Small intestine (tissue), 7 donors: ENCODE data around the gene DEK. TPM values are rescaled to one million over a fixed set of nuclear protein-coding genes. Genes with fewer than 3 reads are reported as not detected.

Experiments
- DNase-seq, 2 donors: peaks; one replicate each; pipeline versions ENCODE4 v3.0.0 to v3.0.0-alpha.2; 2013
- FAIRE-seq: peaks from 2 replicates; lab custom pipeline; 2012; peaks lifted over from hg19 to GRCh38; lab: Jason Lieb, UNC
- H3K27ac ChIP-seq, 3 donors: one replicate each; pipeline ENCODE4 v1.5.1; 2013; ENCODE audit warnings: low read length in 2 of 3, mild to moderate bottlenecking in 2 of 3, control low read depth in 1 of 3, inconsistent platforms in 1 of 3, low read depth in 1 of 3, moderate library complexity in 1 of 3
- H3K27me3 ChIP-seq, 3 donors: one replicate each; pipeline ENCODE4 v1.6.1; 2013; ENCODE audit warnings: low read length in 3 of 3, inconsistent platforms in 1 of 3; ENCODE audit not compliant: control insufficient read depth in 3 of 3, insufficient read depth in 3 of 3
- H3K36me3 ChIP-seq, 3 donors: one replicate each; pipeline ENCODE4 v1.6.1; 2013; ENCODE audit warnings: low read length in 3 of 3, inconsistent platforms in 1 of 3, low read depth in 1 of 3, mild to moderate bottlenecking in 1 of 3, moderate library complexity in 1 of 3; ENCODE audit not compliant: control insufficient read depth in 3 of 3, insufficient read depth in 2 of 3
- H3K4me1 ChIP-seq, 3 donors: one replicate each; pipeline ENCODE4 v1.6.1; 2013; ENCODE audit warnings: low read length in 2 of 3, inconsistent platforms in 1 of 3, low read depth in 1 of 3, mild to moderate bottlenecking in 1 of 3, moderate library complexity in 1 of 3; ENCODE audit not compliant: control insufficient read depth in 3 of 3, insufficient read depth in 2 of 3
- H3K4me3 ChIP-seq, 3 donors: one replicate each; pipeline ENCODE4 v1.5.1; 2013; ENCODE audit warnings: low read length in 3 of 3, control low read depth in 1 of 3, inconsistent platforms in 1 of 3, low read depth in 1 of 3, mild to moderate bottlenecking in 1 of 3, moderate library complexity in 1 of 3
- H3K9me3 ChIP-seq, 2 donors: one replicate each; pipeline ENCODE4 v1.6.1; 2013; ENCODE audit warnings: low read depth in 1 of 2, low read length in 1 of 2; ENCODE audit not compliant: control insufficient read depth in 2 of 2, insufficient read depth in 1 of 2
- WGBS, 3 donors: extraction: QIAGEN DNeasy Blood & Tissue Kit; methylation state at CpG; one replicate each; pipeline ENCODE4 v1.1.7; 2013; 5-methylcytosine and 5-hydroxymethylcytosine counted together
- polyA plus RNA-seq, 4 donors: library from polyadenylated mRNA; stranded (reverse) in 3 of 4; unstranded in 1 of 4; fragments of 200-250 nt in 3 of 4; fragments of 120-200 nt in 1 of 4; gene quantifications; one replicate each; pipeline versions ENCODE4 v1.2.1 to v1.2.3, GENCODE V29; 2013
- donor health status: healthy with polysubstance abuse.
- donor health status: control.
- donor health status: control.
- donor health status: Bipolar disorder and iron deficiency.
- donor health status: healthy.

The DEK gene
- polyA plus RNA-seq, 4 donors, result 55.7 to 113 (median 69.2) TPM

DNA sequence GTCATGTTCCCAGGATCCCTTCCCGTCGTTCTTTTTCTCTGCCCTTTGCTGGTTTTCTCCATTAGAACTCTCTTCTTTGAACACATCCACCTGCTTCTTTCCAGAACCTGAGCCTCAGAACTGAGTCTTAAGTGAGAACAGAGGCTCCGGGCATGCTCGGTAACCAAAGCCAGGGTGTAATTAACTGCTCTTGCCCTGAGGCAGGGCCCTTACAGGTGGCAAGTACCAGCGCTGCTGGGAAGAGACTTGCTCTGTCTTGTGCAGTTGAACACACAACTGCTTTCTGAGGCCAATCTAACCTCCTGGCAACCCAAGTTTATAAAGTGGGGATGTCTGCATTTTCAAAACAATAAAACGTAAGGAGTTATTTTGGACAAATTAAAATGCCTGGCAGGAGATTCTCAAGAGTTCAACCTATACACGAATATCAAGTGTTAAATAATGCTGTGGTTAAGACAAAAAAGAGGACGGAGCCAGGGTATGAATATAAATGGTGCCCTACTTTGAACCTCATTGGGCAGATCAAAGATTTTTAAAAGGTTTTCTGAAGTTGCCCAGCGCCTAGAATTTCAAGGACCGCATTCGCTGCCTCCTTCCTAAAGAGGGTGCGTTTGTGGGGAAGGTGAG, 12.4 kb upstream of the DEK start:
- Histone ChIP-seq H3K27ac (no peak overlapping the region), H3K4me3 (peak overlapping the region; percentile 10 to 52 (median 12)), H3K4me1 (peaks cover 0 to 4% (median 0%) of the 10 kb centered on the region in 3 donors), H3K9me3 (no peaks in the 10 kb centered on the region), H3K27me3 (peaks cover 0 to 27% (median 14%) of the 10 kb centered on the region in 3 donors), H3K36me3 (no peaks in the 10 kb centered on the region)
- WGBS, 3 donors, result 22 to 23% (median 22%) methylated on average over 12 of the region's 12 CpGs
- no peak for FAIRE-seq
- no peak for DNase-seq

DNA sequence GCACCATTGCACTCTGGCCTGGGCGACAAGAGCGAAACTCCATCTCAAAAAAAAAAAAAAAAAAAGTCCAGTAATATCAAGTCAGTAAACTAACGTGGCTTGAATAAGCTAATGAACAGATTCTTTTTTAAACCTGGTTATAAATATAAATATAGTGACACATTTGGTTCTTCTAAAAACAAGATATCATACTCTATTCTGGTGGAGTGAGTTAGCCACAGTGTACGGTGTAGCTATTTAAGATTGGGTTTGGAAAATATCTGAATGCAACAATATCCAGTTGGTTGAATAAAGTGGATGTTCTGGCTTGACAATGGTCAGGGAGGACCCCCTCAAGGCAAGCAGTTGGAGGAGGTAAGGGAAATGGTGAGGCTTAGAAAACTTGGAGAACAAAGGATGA, 5.9 kb upstream of the DEK start:
- 81 to 94% (median 92%) methylated on average over 4 of the region's 4 CpGs for WGBS, 3 donors
- H3K36me3 ChIP-seq, result no peaks in the 10 kb centered on the region
- H3K27ac ChIP-seq, result no peak overlapping the region
- no peak for DNase-seq
- no peak for FAIRE-seq
- peaks cover 0 to 4% (median 0%) of the 10 kb centered on the region in 3 donors for H3K4me1 ChIP-seq
- H3K27me3 ChIP-seq, result peaks cover 0 to 1% (median 0%) of the 10 kb centered on the region in 3 donors
- H3K9me3 ChIP-seq, result peaks cover 0 to 9% of the 10 kb centered on the region in 2 donors
- H3K4me3 ChIP-seq, result no peak overlapping the region

DNA sequence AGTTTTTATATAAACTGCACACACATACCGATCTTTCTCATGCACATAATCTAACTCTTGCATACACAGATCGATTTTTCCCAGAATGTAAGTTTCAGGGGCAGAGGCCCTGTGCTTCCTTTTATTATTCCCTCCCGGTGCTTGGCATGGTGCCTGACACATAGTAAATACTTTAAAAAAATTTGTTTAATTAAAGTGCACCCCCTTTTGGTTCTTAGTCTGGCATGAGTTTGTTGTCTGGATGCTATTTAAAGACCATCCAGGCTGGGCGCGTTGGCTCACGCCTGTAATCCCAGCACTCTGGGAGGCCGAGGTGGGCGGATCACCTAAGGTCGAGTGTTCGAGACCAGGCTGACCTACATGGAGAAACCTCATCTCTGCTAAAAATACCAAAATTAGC, 5.4 kb upstream of the DEK start:
- no peaks in the 10 kb centered on the region for H3K27me3 ChIP-seq
- no peak for FAIRE-seq
- 42 to 53% (median 51%) methylated on average over 10 of the region's 10 CpGs for WGBS, 3 donors
- H3K4me1 ChIP-seq, result peaks cover 0 to 4% (median 0%) of the 10 kb centered on the region in 3 donors
- no peak overlapping the region for H3K27ac ChIP-seq
- DNase-seq, result no peak
- peaks cover 0 to 9% of the 10 kb centered on the region in 2 donors for H3K9me3 ChIP-seq
- H3K4me3 ChIP-seq, result no peak overlapping the region
- no peaks in the 10 kb centered on the region for H3K36me3 ChIP-seq

DNA sequence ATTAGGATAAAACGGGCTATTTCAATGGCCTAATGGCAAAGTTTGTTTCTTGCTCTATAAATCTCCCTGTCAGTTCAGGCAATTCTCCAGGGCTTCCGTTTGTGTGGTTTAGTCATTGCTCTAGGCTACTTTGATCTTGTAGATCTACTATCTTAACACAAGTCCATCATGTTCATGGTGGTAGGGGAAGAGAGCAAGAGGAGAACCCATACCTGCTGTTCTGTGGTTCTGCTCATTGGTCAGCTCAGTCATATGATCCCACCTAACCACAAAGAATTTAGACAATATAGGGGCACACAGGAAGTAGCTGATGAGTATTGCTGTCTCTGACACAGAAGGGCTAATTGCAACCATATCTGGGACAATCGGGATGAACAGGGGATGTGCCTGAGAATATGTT, 4.9 kb upstream of the DEK start:
- Histone ChIP-seq H3K27me3 (no peaks in the 10 kb centered on the region), H3K4me1 (peaks cover 0 to 4% (median 0%) of the 10 kb centered on the region in 3 donors), H3K4me3 (no peak overlapping the region), H3K27ac (no peak overlapping the region), H3K36me3 (no peaks in the 10 kb centered on the region), H3K9me3 (peaks cover 0 to 9% of the 10 kb centered on the region in 2 donors)
- FAIRE-seq, result no peak
- 8 to 22% (median 19%) methylated on average over 3 of the region's 3 CpGs for WGBS, 3 donors
- peak; percentile 14 to 55 for DNase-seq

DNA sequence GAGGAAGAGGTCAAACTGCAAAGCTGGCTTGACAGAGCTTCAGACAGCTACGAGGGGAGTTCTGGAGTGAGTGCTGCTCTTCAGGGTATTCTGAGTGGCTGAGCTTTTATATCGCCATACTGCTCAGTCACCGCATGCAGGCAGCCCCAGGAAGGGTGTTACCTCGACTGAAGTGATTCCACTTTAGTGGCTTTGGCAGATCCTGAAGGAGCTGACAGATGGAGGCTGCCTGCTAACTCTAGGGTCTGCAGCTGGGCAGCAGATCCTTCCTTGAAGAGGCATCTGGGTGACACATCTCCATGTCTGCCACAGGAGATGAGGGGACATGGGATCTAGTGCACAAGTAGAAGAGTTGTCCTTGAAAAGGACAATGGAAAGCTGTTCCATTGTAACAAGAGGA, 3.7 kb upstream of the DEK start:
- Histone ChIP-seq H3K27me3 (no peaks in the 10 kb centered on the region), H3K36me3 (no peaks in the 10 kb centered on the region), H3K4me3 (no peak overlapping the region), H3K4me1 (peaks cover 0 to 4% (median 0%) of the 10 kb centered on the region in 3 donors), H3K27ac (no peak overlapping the region), H3K9me3 (peaks cover 0 to 9% of the 10 kb centered on the region in 2 donors)
- WGBS, 3 donors, result 75 to 97% (median 93%) methylated on average over 4 of the region's 4 CpGs
- DNase-seq, result no peak
- FAIRE-seq, result no peak

DNA sequence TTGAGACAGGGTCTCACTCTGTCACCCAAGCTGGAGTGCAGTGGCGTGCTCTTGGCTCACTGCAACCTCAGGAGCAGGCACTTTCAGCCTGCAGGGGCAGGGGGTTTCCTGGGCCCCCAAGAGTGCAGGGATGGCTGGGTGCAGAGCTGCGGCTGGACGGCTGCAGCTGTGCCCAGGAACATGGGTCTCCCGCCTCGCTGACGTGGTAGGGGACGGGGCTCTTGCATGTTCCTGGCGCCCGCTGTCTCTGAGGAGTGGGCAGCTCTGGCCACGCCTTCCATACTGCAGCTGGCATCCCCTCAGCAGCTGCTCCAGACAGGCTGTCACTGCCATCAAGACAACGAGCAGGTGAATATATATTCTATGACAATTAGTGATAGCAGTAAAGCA, 2.2 kb upstream of the DEK start:
- FAIRE-seq (no peak), DNase-seq (no peak)
- Histone ChIP-seq H3K9me3 (peaks cover 0 to 9% of the 10 kb centered on the region in 2 donors), H3K27ac (no peak overlapping the region), H3K4me1 (peaks cover 2 to 6% (median 3%) of the 10 kb centered on the region in 3 donors), H3K36me3 (no peaks in the 10 kb centered on the region), H3K4me3 (no peak overlapping the region), H3K27me3 (no peaks in the 10 kb centered on the region)
- 90 to 95% (median 90%) methylated on average over 10 to 11 of the region's 11 CpGs for WGBS, 3 donors

DNA sequence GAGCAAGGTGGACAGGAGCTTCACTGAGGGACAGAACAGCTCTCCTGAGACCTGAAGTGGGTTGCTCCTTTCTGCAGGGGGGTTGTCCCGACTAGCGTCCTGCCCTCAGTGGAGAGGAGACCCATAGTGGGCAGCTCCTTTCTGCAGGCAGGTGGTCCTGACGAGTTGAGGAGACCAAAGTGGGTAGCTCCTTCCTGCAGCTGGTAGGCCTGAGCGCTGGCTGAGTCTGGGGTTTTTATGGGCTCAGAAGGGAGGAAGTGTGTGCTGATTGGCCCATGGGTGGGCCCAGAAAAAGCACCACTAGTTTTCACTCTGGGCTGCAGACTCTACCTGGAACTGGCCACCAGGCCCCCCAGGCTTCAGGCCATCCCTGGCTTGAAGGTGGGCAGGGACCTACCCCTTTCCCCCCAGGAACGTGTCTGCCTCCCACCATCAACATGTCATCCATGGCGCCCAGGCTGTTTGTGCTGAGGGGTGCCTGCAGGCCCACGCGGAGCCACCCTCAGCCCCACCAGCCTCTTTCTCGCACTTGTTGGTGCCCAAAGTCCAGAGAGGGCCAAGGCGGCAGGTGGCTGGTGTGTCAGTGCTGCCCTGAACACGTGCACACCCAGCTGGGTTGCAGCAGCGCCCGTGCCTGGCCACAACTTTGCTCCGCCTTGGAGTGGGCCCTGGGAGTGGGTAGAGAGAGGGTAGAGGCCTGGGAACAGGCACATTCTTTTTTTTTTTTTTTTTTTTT, 1.6 kb upstream of the DEK start:
- H3K27me3 ChIP-seq, result no peaks in the 10 kb centered on the region
- H3K9me3 ChIP-seq, result peaks cover 0 to 9% of the 10 kb centered on the region in 2 donors
- DNase-seq (no peak), FAIRE-seq (no peak)
- H3K4me3 ChIP-seq, result no peak overlapping the region
- H3K4me1 ChIP-seq, result peaks cover 4 to 6% (median 4%) of the 10 kb centered on the region in 3 donors
- WGBS, 3 donors, result 92 to 95% (median 95%) methylated on average over 14 of the region's 14 CpGs
- H3K27ac ChIP-seq, result no peak overlapping the region
- H3K36me3 ChIP-seq, result peaks cover 0 to 4% (median 0%) of the 10 kb centered on the region in 3 donors

DNA sequence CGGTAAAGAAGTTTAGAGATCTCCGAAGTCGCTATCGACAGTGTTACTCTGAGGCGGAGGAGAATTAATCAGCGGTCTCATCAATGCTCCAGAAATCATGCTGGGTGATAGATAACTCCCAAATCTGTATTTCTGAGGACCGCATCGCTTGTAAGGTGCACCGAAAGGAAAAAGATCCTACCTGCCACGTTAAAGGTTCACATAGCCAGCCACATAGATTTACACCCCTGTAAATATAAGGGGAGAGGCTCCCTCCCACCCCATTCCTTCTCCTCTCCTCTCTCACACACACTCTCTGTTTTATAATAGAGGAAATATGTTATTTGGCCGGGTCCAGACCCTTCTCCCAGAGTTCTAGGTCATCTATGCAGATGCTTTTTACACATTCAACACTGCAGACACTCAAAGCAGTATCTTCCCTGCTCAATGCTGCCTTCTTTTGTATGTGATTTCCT, 620 bp upstream of the DEK start:
- no peak for FAIRE-seq
- DNase-seq, result no peak
- WGBS, 3 donors, result 1 to 3% (median 3%) methylated on average over 11 of the region's 11 CpGs

More for the DNA sequence above, 620 bp upstream of the DEK start:
- Histone ChIP-seq H3K36me3 (peaks cover 0 to 10% (median 0%) of the 10 kb centered on the region in 3 donors), H3K27ac (peak overlapping the region; percentile 76 to 97 (median 84)), H3K4me3 (peak overlapping the region; percentile 53 to 92 (median 83)), H3K4me1 (peaks cover 4 to 13% (median 6%) of the 10 kb centered on the region in 3 donors), H3K9me3 (peaks cover 0 to 9% of the 10 kb centered on the region in 2 donors), H3K27me3 (no peaks in the 10 kb centered on the region)
